Kasumi-1 (cell line): ENCODE results near the gene MAP3K7.
"Not testable (repeated sequence)": the region's sequence is repeated elsewhere in the genome, so short reads cannot be mapped to it uniquely, and the experiment has no call there.

Source experiments
- DNase-seq, 2 experiments: peaks; one replicate each; lab custom pipeline; 2025; lab: John Stamatoyannopoulos, UW

The MAP3K7 gene

GRCh38 chr6:90578894-90579549 lies 7.8 kb downstream of the MAP3K7 start:
- no peak for DNase-seq

DNA sequence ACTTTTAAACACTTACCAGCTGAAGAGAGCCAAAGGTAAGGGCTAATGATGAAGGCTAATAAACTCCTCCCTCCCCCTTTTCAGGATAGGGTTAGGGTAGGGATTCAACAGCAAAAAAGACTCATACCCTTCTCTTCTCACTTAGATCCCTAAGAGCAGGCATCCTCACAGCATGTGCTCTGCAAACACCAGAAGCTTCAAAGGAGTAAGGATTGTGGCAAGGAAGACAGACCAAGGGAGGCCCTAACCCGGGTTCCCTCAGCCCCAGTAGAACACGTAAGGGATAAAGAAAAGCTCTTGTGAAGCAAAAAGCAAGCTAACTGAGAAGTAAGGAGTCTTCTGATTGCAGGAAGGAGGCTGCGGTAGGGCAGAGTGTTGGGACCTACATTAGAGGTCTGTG lies 11.6 kb downstream of the MAP3K7 start:
- no peak for DNase-seq

GRCh38 chr6:90574610-90575009 lies 12.3 kb downstream of the MAP3K7 start:
- DNase-seq, result peak; percentile 23 to 31

DNA sequence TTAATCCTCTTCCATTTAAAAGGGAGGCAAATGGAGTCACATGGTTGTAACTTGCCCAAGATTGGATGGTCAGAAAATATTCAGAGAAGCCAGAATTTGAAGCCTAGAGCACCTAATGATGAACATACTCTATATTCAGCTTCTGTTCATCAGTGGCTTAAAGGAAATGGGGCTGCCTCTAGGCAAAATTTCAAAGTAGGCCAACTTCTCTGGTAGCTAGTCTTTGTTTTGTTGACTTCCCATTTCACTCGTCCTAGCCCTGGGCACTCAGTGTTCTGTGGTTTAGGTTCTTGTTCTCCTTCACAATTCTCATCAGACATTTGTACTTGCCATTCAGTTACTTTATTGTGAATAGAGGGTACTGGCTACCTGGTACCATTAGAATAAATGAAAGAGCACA lies 13.2 kb downstream of the MAP3K7 start:
- peak; percentile 47 to 72 for DNase-seq

- no peak for DNase-seq
Measured at GRCh38 chr6:90572856-90573255, 14.0 kb downstream of the MAP3K7 start.

DNA sequence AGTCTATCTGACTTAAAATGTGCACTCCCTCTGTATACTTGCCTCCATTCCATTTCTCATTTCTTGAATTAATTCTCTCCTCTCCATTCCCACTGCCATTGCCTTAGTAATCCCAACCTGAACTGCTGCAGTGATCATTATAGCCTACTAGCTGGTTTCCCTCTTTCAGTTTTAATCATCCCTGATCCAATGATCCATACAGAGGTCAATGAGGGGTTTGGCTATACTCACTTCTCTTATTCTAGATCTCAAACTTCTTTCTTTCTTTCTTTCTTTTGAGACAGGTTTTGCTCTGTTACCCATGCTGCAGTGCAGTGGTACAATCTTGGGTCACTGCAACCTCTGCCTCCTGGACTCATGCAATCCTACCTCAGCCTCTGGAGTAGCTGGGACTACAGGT lies 17.6 kb downstream of the MAP3K7 start:
- DNase-seq, result no peak

DNA sequence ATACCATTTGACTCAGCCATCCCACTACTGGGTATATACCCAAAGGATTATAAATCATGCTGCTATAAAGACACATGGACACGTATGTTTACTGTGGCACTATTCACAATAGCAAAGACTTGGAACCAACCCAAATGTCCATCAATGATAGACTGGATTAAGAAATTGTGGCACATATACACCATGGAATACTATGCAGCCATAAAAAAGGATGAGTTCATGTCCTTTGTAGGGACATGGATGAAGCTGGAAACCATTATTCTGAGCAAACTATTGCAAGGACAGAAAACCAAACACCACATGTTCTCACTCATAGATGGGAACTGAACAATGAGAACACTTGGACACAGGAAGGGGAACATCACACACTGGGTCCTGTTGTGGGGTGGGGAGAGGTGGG lies 19.2 kb downstream of the MAP3K7 start:
- DNase-seq, result not testable (repeated sequence)

- DNase-seq, result not testable (repeated sequence)
Measured at GRCh38 chr6:90562341-90562740, 24.5 kb downstream of the MAP3K7 start.

DNA sequence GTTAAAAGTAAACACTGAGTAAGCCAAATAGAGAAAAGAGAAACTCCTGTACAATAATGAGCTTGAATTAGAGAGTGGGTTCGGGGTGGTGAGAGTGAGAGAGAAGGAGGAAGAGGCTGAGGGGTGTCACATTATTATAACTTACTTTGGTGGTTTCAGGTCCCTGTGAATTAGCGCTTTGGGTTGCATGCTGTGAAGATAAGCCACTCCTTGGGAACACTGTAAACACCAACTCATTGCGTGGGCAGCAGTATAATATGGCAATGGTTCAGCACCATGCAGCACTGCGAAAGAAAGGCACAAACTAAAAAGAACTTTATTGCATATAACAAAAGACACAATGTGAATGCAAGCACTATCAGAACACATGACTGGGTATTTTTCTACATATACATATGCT lies 26.9 kb downstream of the MAP3K7 start:
- no peak for DNase-seq

- no peak for DNase-seq
Measured at GRCh38 chr6:90557006-90557405, 29.9 kb downstream of the MAP3K7 start.

- no peak for DNase-seq
Measured at GRCh38 chr6:90547991-90548390, 38.9 kb downstream of the MAP3K7 start.

- no peak for DNase-seq
Measured at GRCh38 chr6:90547079-90547478, 39.8 kb downstream of the MAP3K7 start.

GRCh38 chr6:90545448-90545847 lies 41.4 kb downstream of the MAP3K7 start:
- no peak for DNase-seq

- no peak for DNase-seq
Measured at GRCh38 chr6:90544741-90545140, 42.1 kb downstream of the MAP3K7 start.

- DNase-seq, result peak; percentile 46 to 57
Measured at GRCh38 chr6:90544081-90544480, 42.8 kb downstream of the MAP3K7 start.

GRCh38 chr6:90541221-90541620 lies 45.7 kb downstream of the MAP3K7 start:
- no peak for DNase-seq

DNA sequence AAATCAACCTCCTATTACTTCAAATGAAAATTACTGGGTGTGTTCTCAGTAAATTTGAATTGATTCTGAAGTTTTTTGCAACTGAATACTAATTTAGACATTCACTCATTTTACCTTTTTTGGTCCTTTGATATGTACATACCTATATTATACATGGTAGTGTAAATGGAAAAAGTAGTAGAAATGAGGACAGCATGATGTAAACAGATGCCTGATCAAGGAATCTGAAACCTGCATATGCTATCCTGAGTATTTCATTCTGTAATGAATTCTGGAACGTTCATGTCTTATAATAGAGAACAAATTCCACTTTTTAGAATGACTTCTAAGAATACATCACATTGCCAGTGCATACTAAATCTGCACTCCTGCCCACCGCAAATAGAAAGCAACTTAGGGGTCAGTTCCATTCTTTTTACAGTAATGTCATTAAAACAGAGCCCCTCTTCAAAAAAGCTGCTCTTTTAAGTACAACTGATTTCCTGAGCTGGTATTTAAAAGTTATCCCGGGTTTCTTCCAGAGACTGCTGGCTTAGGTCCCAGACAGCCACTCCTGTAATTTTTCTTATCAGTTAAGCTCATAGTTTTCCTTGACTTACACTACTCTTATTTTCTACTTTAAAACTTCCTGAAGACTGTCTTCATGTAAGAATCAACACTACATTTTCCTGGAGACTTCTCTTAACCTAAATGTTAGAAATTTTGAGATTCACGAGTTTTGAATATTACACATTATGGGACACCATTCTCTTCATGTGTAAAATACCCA lies 48.4 kb downstream of the MAP3K7 start:
- DNase-seq, result no peak

GRCh38 chr6:90537723-90538258 lies 49.1 kb downstream of the MAP3K7 start:
- peak; percentile 70 to 85 for DNase-seq

DNA sequence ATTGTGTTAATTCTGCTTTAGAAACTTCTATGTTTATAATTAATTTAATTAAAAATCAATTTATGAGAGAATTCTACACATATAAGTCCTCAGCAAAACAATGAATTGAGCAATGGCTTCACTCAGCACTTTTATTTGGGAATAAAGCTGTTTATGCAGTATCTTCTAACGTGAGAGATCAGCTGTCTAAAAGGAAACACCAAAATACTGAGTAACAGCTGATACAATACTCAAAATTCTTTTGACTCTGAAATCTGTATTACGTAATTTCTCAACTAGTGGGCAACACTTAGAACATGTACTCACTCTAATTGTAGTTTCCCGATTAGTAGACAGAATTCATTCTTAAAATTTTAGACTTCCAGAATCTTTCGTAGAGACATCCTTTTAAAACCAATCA lies 49.8 kb downstream of the MAP3K7 start:
- DNase-seq, result peak in 1 of 2 experiments; percentile 2

- DNase-seq, result no peak
Measured at GRCh38 chr6:90536520-90536919, 50.4 kb downstream of the MAP3K7 start.

- no peak for DNase-seq
Measured at GRCh38 chr6:90534337-90535025, 52.4 kb downstream of the MAP3K7 start.

DNA sequence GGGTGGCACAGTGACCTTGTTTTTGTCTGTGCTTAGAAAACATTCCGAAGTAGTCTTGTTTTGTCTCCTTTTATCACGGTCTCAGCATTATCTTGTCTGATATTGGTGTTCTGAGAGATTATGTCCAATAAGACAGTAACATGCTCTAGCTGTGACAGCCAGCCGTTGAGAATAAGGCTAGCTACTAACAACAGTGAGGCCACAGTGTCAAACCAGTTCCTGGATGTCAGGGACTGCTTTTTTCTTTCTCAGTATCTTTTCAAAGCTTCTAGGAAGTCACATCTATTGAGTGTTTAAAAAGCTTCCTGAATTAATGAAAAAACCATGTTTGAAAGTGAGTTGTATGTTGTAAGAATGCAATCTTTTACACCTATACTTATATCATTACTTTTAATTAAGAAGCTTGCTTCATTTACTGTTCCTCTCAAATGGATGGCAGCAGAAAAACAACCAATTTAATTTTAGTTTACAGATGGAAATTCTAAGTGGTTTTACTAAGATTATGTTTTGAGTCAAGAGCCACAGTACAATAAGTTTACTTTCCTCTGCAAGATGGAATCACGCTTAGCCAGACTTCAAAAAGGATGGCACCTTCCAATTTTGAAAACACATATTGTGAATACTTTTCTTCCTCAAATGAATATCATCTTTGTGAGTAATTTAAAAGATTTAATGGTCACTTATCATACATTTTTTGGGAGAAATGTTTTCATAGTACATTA lies 53.1 kb downstream of the MAP3K7 start:
- no peak for DNase-seq
